KMS-11 (cell line): Measurements from ENCODE around the gene PHF21A.

Experiments used
- H2AFZ ChIP-seq: fragments of 200-600 bp; sonication (generic); 2 replicates; pipeline ENCODE4 v1.6.1; 2016; ENCODE audit warnings: antibody characterized with exemption, mixed run types, low read depth
- H3K27ac ChIP-seq: fragments of 200-600 bp; sonication (generic); 2 replicates; pipeline ENCODE4 v1.6.1; 2016; ENCODE audit warnings: mild to moderate bottlenecking, mixed run types
- H3K27me3 ChIP-seq: fragments of 200-600 bp; sonication (generic); 2 replicates; pipeline ENCODE4 v1.6.1; 2017; ENCODE audit warnings: mild to moderate bottlenecking, low read depth, mixed run types, moderate library complexity; ENCODE audit not compliant: insufficient read depth
- H3K36me3 ChIP-seq: fragments of 200-600 bp; sonication (generic); 2 replicates; pipeline ENCODE4 v1.6.1; 2017; ENCODE audit warnings: mild to moderate bottlenecking, mixed run types; ENCODE audit not compliant: insufficient read depth
- H3K4me1 ChIP-seq: fragments of 200-600 bp; sonication (generic); 2 replicates; pipeline ENCODE4 v1.6.1; 2016; ENCODE audit warnings: mild to moderate bottlenecking, low read depth, mixed run types; ENCODE audit not compliant: poor library complexity, severe bottlenecking
- H3K4me2 ChIP-seq: fragments of 200-600 bp; sonication (generic); 2 replicates; pipeline ENCODE4 v1.7.0; 2016; ENCODE audit warnings: mild to moderate bottlenecking, mixed run types
- H3K4me3 ChIP-seq: fragments of 200-600 bp; sonication (generic); IDR thresholded peaks from 2 replicates; pipeline ENCODE4 v1.6.1; 2017; ENCODE audit warnings: low read depth, low read length, mixed read lengths; ENCODE audit not compliant: insufficient read depth
- H3K79me2 ChIP-seq: fragments of 200-600 bp; sonication (generic); 2 replicates; pipeline ENCODE4 v1.6.1; 2016; ENCODE audit warnings: low read depth, mixed run types; ENCODE audit not compliant: insufficient read depth
- H3K9ac ChIP-seq: fragments of 200-600 bp; sonication (generic); 2 replicates; pipeline ENCODE4 v1.6.1; 2016; ENCODE audit warnings: mild to moderate bottlenecking, mixed run types
- H4K20me1 ChIP-seq: fragments of 200-600 bp; sonication (generic); 2 replicates; pipeline ENCODE4 v1.6.1; 2016; ENCODE audit warnings: mild to moderate bottlenecking, mixed run types; ENCODE audit not compliant: insufficient read depth
- CTCF ChIP-seq: fragments of 200-600 bp; sonication (generic); conservative IDR thresholded peaks from 2 replicates; pipeline ENCODE4 v1.6.1; 2017; ENCODE audit warnings: low read depth, mild to moderate bottlenecking, antibody characterized with exemption, low read length, moderate library complexity, mixed read lengths

Gene PHF21A

GRCh38 chr11:45915446-45915845 is 205.8 kb downstream of the PHF21A start:
- Histone ChIP-seq H4K20me1 (no peaks in the 10 kb centered on the region), H3K79me2 (peaks cover 14% of the 10 kb centered on the region), H3K4me1 (peaks cover 16% of the 10 kb centered on the region), H3K36me3 (no peaks in the 10 kb centered on the region), H3K9ac (no peak overlapping the region), H3K27me3 (no peaks in the 10 kb centered on the region), H2AFZ (no peak overlapping the region), H3K4me3 (no peak overlapping the region), H3K27ac (no peak overlapping the region), H3K4me2 (no peak overlapping the region)
- no peak for TF ChIP-seq CTCF

- no peaks in the 10 kb centered on the region for H3K36me3 ChIP-seq
- H2AFZ ChIP-seq, result no peak overlapping the region
- peaks cover 14% of the 10 kb centered on the region for H3K79me2 ChIP-seq
- H3K4me3 ChIP-seq, result no peak overlapping the region
- no peak for TF ChIP-seq CTCF
- no peak overlapping the region for H3K27ac ChIP-seq
- peaks cover 15% of the 10 kb centered on the region for H3K4me1 ChIP-seq
- H3K27me3 ChIP-seq, result no peaks in the 10 kb centered on the region
- H3K9ac ChIP-seq, result no peak overlapping the region
- H4K20me1 ChIP-seq, result no peaks in the 10 kb centered on the region
- no peak overlapping the region for H3K4me2 ChIP-seq
These were observed 207.2 kb downstream of the PHF21A start for GRCh38 chr11:45913942-45914635.

- H3K27me3 ChIP-seq, result no peaks in the 10 kb centered on the region
- no peak overlapping the region for H3K4me3 ChIP-seq
- no peaks in the 10 kb centered on the region for H3K36me3 ChIP-seq
- peaks cover 14% of the 10 kb centered on the region for H3K79me2 ChIP-seq
- no peaks in the 10 kb centered on the region for H4K20me1 ChIP-seq
- H3K4me2 ChIP-seq, result no peak overlapping the region
- peaks cover 11% of the 10 kb centered on the region for H3K4me1 ChIP-seq
- H3K27ac ChIP-seq, result no peak overlapping the region
- H3K9ac ChIP-seq, result no peak overlapping the region
- TF ChIP-seq CTCF, result no peak
- H2AFZ ChIP-seq, result no peak overlapping the region
These were observed 207.7 kb downstream of the PHF21A start for GRCh38 chr11:45913514-45913913.

- H3K4me2 ChIP-seq, result no peak overlapping the region
- no peaks in the 10 kb centered on the region for H3K27me3 ChIP-seq
- H3K9ac ChIP-seq, result no peak overlapping the region
- no peaks in the 10 kb centered on the region for H3K79me2 ChIP-seq
- no peak overlapping the region for H2AFZ ChIP-seq
- no peak overlapping the region for H3K27ac ChIP-seq
- no peaks in the 10 kb centered on the region for H4K20me1 ChIP-seq
- no peak for TF ChIP-seq CTCF
- no peaks in the 10 kb centered on the region for H3K36me3 ChIP-seq
- no peak overlapping the region for H3K4me3 ChIP-seq
- no peaks in the 10 kb centered on the region for H3K4me1 ChIP-seq
These were observed 210.6 kb downstream of the PHF21A start for GRCh38 chr11:45910623-45911022.
